ENCODE data around the gene NFYC. TPM values are rescaled to one million over a fixed set of nuclear protein-coding genes. Genes with fewer than 3 reads are reported as not detected.

Gene NFYC
- total RNA-seq, 3 donors from 2014 or later = 42.7 to 69.7 (median 55.7) TPM

GRCh38 chr1:40679165-40679953, 12.1 kb upstream of the NFYC start:
- intact Hi-C loops (cut with DNase I; ENCODE audit: low total_unique reads) = no loop called here
- no peak for DNase-seq (ENCODE audit: low spot score in 2 of 2)

GRCh38 chr1:40684669-40685068, 6.8 kb upstream of the NFYC start:
- no peak for TF ChIP-seq POLR2AphosphoS5 (IDR thresholded peaks at IDR 0.05)
- no peak for TF ChIP-seq CTCF (IDR thresholded peaks at IDR 0.05)
- no peak for TF ChIP-seq POLR2A (IDR thresholded peaks at IDR 0.05)
- no peaks in the 10 kb centered on the region for H3K9me3 ChIP-seq
- no peak overlapping the region for H3K4me3 ChIP-seq
- intact Hi-C loops (cut with DNase I; ENCODE audit: low total_unique reads) = no loop called here
- DNase-seq (ENCODE audit: low spot score in 2 of 2) = no peak
- H3K27me3 ChIP-seq = no peaks in the 10 kb centered on the region
- no peak overlapping the region for H3K27ac ChIP-seq
- no peaks in the 10 kb centered on the region for H3K4me1 ChIP-seq
- no peaks in the 10 kb centered on the region for H3K36me3 ChIP-seq

More at GRCh38 chr1:40679165-40679953, 12.1 kb upstream of the NFYC start:
- Histone ChIP-seq H3K27me3 (no peaks in the 10 kb centered on the region), H3K4me1 (no peaks in the 10 kb centered on the region), H3K27ac (no peak overlapping the region), H3K36me3 (no peaks in the 10 kb centered on the region), H3K9me3 (no peaks in the 10 kb centered on the region), H3K4me3 (no peak overlapping the region)
- no peak for TF ChIP-seq POLR2AphosphoS5 (IDR thresholded peaks at IDR 0.05)
- no peak for TF ChIP-seq CTCF (IDR thresholded peaks at IDR 0.05)
- TF ChIP-seq POLR2A (IDR thresholded peaks at IDR 0.05) = no peak

GRCh38 chr1:40687059-40687458, 4.4 kb upstream of the NFYC start:
- no peak for TF ChIP-seq POLR2AphosphoS5 (IDR thresholded peaks at IDR 0.05)
- no peak for TF ChIP-seq POLR2A (IDR thresholded peaks at IDR 0.05)
- TF ChIP-seq CTCF (IDR thresholded peaks at IDR 0.05) = no peak
- no peaks in the 10 kb centered on the region for H3K27me3 ChIP-seq
- H3K36me3 ChIP-seq = no peaks in the 10 kb centered on the region
- no peaks in the 10 kb centered on the region for H3K4me1 ChIP-seq
- no peak overlapping the region for H3K4me3 ChIP-seq
- no peak overlapping the region for H3K27ac ChIP-seq
- no peaks in the 10 kb centered on the region for H3K9me3 ChIP-seq
- intact Hi-C loops (cut with DNase I; ENCODE audit: low total_unique reads) = no loop called here
- no peak for DNase-seq (ENCODE audit: low spot score in 2 of 2)

- no peak overlapping the region for H3K4me3 ChIP-seq
- H3K4me1 ChIP-seq = peaks cover 0 to 3% of the 10 kb centered on the region in 2 donors
- intact Hi-C loops (cut with DNase I; ENCODE audit: low total_unique reads) = no loop called here
- no peak overlapping the region for H3K27ac ChIP-seq
- TF ChIP-seq POLR2A (IDR thresholded peaks at IDR 0.05) (no peak), CTCF (IDR thresholded peaks at IDR 0.05) (no peak), POLR2AphosphoS5 (IDR thresholded peaks at IDR 0.05) (no peak)
- no peak for DNase-seq (ENCODE audit: low spot score in 2 of 2)
- no peaks in the 10 kb centered on the region for H3K9me3 ChIP-seq
- no peaks in the 10 kb centered on the region for H3K27me3 ChIP-seq
- no peaks in the 10 kb centered on the region for H3K36me3 ChIP-seq
Observed at GRCh38 chr1:40687661-40688060, 3.8 kb upstream of the NFYC start.

- intact Hi-C loops (cut with DNase I; ENCODE audit: low total_unique reads) = no loop called here
- H3K27ac ChIP-seq = no peak overlapping the region
- H3K4me1 ChIP-seq = peaks cover 0 to 8% of the 10 kb centered on the region in 2 donors
- no peaks in the 10 kb centered on the region for H3K27me3 ChIP-seq
- no peak for DNase-seq (ENCODE audit: low spot score in 2 of 2)
- H3K4me3 ChIP-seq = no peak overlapping the region
- no peaks in the 10 kb centered on the region for H3K9me3 ChIP-seq
- TF ChIP-seq CTCF (IDR thresholded peaks at IDR 0.05) = no peak
- no peak for TF ChIP-seq POLR2AphosphoS5 (IDR thresholded peaks at IDR 0.05)
- no peak for TF ChIP-seq POLR2A (IDR thresholded peaks at IDR 0.05)
- no peaks in the 10 kb centered on the region for H3K36me3 ChIP-seq
Observed at GRCh38 chr1:40689737-40690136, 1.8 kb upstream of the NFYC start.

Data from breast epithelium (tissue), 4 donors.